Adrenal gland (tissue), 5 donors: ENCODE measurements around the gene CTPS2.

Source experiments
- CTCF ChIP-seq, 6 experiments: fragments of 450-650 bp in 4 of 6; fragments of 200-600 bp in 2 of 6; sonication (generic) in 1 of 6; IDR thresholded peaks; 1 replicate in 5 of 6; 2 replicates in 1 of 6; pipeline versions ENCODE4 v1.5.1 to v1.8.0; 2016 to 2021; ENCODE audit warnings: antibody characterized with exemption in 6 of 6, mild to moderate bottlenecking in 2 of 6, moderate library complexity in 1 of 6
- POLR2A ChIP-seq, 2 donors: fragments of 450-650 bp; IDR thresholded peaks; one replicate each; pipeline ENCODE4 v1.6.1; 2017; ENCODE audit warnings: antibody characterized with exemption in 2 of 2, mild to moderate bottlenecking in 2 of 2, moderate library complexity in 1 of 2
- donor health status: DM: no; HTN: no; CAD: no.

- TF ChIP-seq CTCF (IDR thresholded peaks at IDR 0.05): no peak
- no peak for TF ChIP-seq POLR2A (IDR thresholded peaks at IDR 0.05)
Measured at GRCh38 chrX:16730450-16730849, 18.0 kb upstream of the CTPS2 start.
